Smooth muscle cell (in vitro differentiated cells): ENCODE measurements around the gene PDE6B. TPM values are rescaled to one million over a fixed set of nuclear protein-coding genes. Genes with fewer than 3 reads are reported as not detected.

Experiments
- DNase-seq: peaks from one replicate; lab custom pipeline; 2025; ENCODE audit not compliant: unreplicated experiment; lab: John Stamatoyannopoulos, UW
- H2AFZ ChIP-seq: fragments of 200-600 bp; sonication (generic); 2 replicates; pipeline ENCODE4 v1.6.0; 2016; ENCODE audit warnings: antibody characterized with exemption, low read depth, mild to moderate bottlenecking
- H3F3A ChIP-seq: fragments of 200-600 bp; sonication (generic); 2 replicates; pipeline ENCODE4 v1.6.0; 2017; ENCODE audit warnings: antibody characterized with exemption, low read depth
- H3K27ac ChIP-seq: fragments of 200-600 bp; sonication (generic); 2 replicates; pipeline ENCODE4 v1.5.1; 2016; ENCODE audit warnings: low read depth, mild to moderate bottlenecking
- H3K27me3 ChIP-seq: fragments of 200-600 bp; sonication (generic); 2 replicates; pipeline ENCODE4 v1.6.1; 2016; ENCODE audit warnings: low read depth, mild to moderate bottlenecking
- H3K36me3 ChIP-seq: fragments of 200-600 bp; sonication (generic); 2 replicates; pipeline ENCODE4 v1.5.1; 2016; ENCODE audit warnings: low read depth
- H3K4me1 ChIP-seq: fragments of 200-600 bp; sonication (generic); 2 replicates; pipeline ENCODE4 v1.5.1; 2016; ENCODE audit warnings: low read depth
- H3K4me2 ChIP-seq: fragments of 200-600 bp; sonication (generic); 2 replicates; pipeline ENCODE4 v1.6.0; 2016; ENCODE audit warnings: mild to moderate bottlenecking
- H3K4me3 ChIP-seq: fragments of 200-600 bp; sonication (generic); 2 replicates; pipeline ENCODE4 v1.5.1; 2016; ENCODE audit warnings: mild to moderate bottlenecking
- H3K79me2 ChIP-seq: fragments of 200-600 bp; sonication (generic); 2 replicates; pipeline ENCODE4 v1.6.0; 2016; ENCODE audit warnings: low read depth, mild to moderate bottlenecking
- H3K9ac ChIP-seq: fragments of 200-600 bp; sonication (generic); 2 replicates; pipeline ENCODE4 v1.6.0; 2016; ENCODE audit warnings: low read depth
- H3K9me3 ChIP-seq: fragments of 200-600 bp; sonication (generic); replicated peaks from 2 replicates; pipeline ENCODE4 v1.5.1; 2016; ENCODE audit warnings: low read depth
- H4K20me1 ChIP-seq: fragments of 200-600 bp; sonication (generic); 2 replicates; pipeline ENCODE4 v1.6.0; 2016; ENCODE audit warnings: low read depth
- CTCF ChIP-seq: fragments of 200-600 bp; sonication (generic); IDR thresholded peaks from 2 replicates; pipeline ENCODE4 v1.5.1; 2017; ENCODE audit warnings: borderline replicate concordance, mild to moderate bottlenecking, antibody characterized with exemption; ENCODE audit not compliant: insufficient read depth, poor library complexity, severe bottlenecking
- WGBS: methylation state at CpG from one replicate; pipeline ENCODE4 v1.1.7; 2016; ENCODE audit warnings: low lambda C conversion rate; 5-methylcytosine and 5-hydroxymethylcytosine counted together
- polyA plus RNA-seq: library from polyadenylated mRNA; unstranded; fragments of >200 nt; fragmentation: Nextera tagmentation; extraction: Ambion mirVana; gene quantifications from 2 replicates; pipeline ENCODE4 v1.2.1, GENCODE V29; 2016
- total RNA-seq: library from RNA; depleted of rRNA; stranded (reverse); fragments of >200 nt; gene quantifications from 2 replicates; pipeline ENCODE4 v1.2.3, GENCODE V29; 2014

The PDE6B gene
- total and polyA plus RNA-seq, 2 experiments from 2014 or later: 5.1 to 9.0 TPM

- Histone ChIP-seq H3K79me2 (no peaks in the 10 kb centered on the region), H3K9ac (no peak overlapping the region), H3K4me3 (no peak overlapping the region), H3K4me2 (no peak overlapping the region), H3K27me3 (peaks cover 4% of the 10 kb centered on the region), H3K4me1 (no peaks in the 10 kb centered on the region), H3F3A (no peaks in the 10 kb centered on the region), H4K20me1 (no peaks in the 10 kb centered on the region), H2AFZ (no peak overlapping the region), H3K27ac (no peak overlapping the region), H3K9me3 (no peaks in the 10 kb centered on the region), H3K36me3 (no peaks in the 10 kb centered on the region)
- 85% methylated on average over 5 of the region's 5 CpGs for WGBS
- TF ChIP-seq CTCF: no peak
- DNase-seq: no peak
Observed at GRCh38 chr4:592825-593520, 32.4 kb upstream of the PDE6B start.

DNA sequence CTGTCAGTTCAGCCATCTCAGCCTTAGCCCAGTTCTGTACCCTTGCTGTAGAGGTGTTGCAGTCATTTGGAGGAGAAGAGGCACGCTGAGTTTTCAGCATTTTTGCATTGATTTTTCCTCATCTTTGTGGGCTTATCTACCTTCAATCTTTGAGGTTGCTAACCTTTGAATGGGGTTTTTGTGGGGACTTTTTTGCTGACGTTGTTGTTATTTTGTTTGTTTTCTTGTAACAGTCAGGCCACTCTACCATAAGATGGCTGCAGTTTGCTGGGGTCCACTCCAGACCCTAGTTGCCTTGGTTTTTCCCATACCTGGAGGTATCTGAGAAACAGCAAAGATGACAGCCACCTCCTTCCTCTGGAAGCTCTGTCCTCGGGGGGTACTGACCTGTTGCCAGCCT is 26.4 kb upstream of the PDE6B start:
- 77% methylated on average over 3 of the region's 3 CpGs for WGBS
- Histone ChIP-seq H3K9ac (no peak overlapping the region), H4K20me1 (no peaks in the 10 kb centered on the region), H2AFZ (no peak overlapping the region), H3K27me3 (peaks cover 4% of the 10 kb centered on the region), H3K27ac (no peak overlapping the region), H3K36me3 (no peaks in the 10 kb centered on the region), H3K4me3 (no peak overlapping the region), H3K9me3 (no peaks in the 10 kb centered on the region), H3K4me2 (no peak overlapping the region), H3K4me1 (peaks cover 3% of the 10 kb centered on the region), H3K79me2 (no peaks in the 10 kb centered on the region), H3F3A (no peaks in the 10 kb centered on the region)
- no peak for DNase-seq
- TF ChIP-seq CTCF: no peak

DNA sequence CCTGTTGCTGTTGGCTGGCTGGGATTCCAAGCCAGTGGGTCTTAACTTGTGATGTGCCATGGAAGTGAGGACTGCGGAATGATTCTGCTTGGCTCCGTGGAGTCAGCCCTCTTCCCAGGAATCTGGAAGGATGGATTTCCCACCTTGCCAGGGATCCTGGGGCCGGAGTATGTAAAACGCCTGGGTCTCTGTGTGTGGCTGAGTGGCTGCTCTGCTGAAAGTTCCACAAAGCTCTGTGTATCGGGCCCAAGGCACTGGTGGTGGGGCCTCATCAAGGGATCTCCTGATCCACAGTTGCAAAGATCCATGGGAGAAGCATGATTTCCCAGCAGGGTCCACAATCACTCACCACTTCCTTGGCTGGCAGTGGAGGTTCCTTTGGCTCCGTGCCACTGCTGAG is 25.2 kb upstream of the PDE6B start:
- H4K20me1 ChIP-seq: no peaks in the 10 kb centered on the region
- H3K36me3 ChIP-seq: no peaks in the 10 kb centered on the region
- no peaks in the 10 kb centered on the region for H3F3A ChIP-seq
- no peaks in the 10 kb centered on the region for H3K9me3 ChIP-seq
- H2AFZ ChIP-seq: no peak overlapping the region
- H3K4me2 ChIP-seq: no peak overlapping the region
- H3K4me3 ChIP-seq: no peak overlapping the region
- TF ChIP-seq CTCF: no peak
- H3K4me1 ChIP-seq: peaks cover 3% of the 10 kb centered on the region
- H3K27ac ChIP-seq: no peak overlapping the region
- 87% methylated on average over 6 of the region's 6 CpGs for WGBS
- no peaks in the 10 kb centered on the region for H3K79me2 ChIP-seq
- no peak overlapping the region for H3K9ac ChIP-seq
- no peak for DNase-seq
- H3K27me3 ChIP-seq: peaks cover 4% of the 10 kb centered on the region
